ENCODE data around the gene ATPAF2.
"Not testable (repeated sequence)": the region's sequence is repeated elsewhere in the genome, so short reads cannot be mapped to it uniquely, and the experiment has no call there.

ATPAF2 gene

DNA sequence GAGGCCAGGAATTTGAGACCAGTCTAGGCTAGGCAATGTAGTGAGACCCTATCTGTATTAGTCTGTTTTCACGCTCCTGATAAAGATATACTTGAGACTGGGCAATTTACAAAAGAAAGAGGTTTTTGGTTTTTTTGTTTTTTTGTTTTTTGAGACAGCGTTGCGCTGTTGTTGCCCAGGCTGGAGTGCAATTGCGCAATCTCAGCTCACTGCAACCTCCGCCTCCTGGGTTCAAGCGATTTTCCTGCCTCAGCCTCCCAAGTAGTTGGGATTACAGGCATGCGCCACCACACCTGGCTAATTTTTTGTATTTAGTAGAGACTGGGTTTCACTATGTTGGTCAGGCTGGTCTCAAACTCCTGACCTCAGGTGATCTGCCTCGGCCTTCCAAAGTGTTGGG, 43.1 kb downstream of the ATPAF2 start:
- H3K27ac ChIP-seq (ENCODE audit: low read depth, low read length); H3K4me1 ChIP-seq (ENCODE audit: control insufficient read depth, insufficient read depth, low read length); H3K36me3 ChIP-seq (ENCODE audit: control insufficient read depth, insufficient read depth, low read length); H3K9me3 ChIP-seq (ENCODE audit: control insufficient read depth, insufficient read depth, low read depth, low read length); H3K4me3 ChIP-seq (ENCODE audit: low read depth, low read length); H3K27me3 ChIP-seq (ENCODE audit: control insufficient read depth, insufficient read depth, low read length); H3K9ac ChIP-seq (ENCODE audit: low read length): not testable (repeated sequence)

GRCh38 chr17:17994271-17995069, 44.5 kb downstream of the ATPAF2 start:
- H3K27me3 ChIP-seq (ENCODE audit: control insufficient read depth, insufficient read depth, low read length): no peaks in the 10 kb centered on the region
- H3K4me3 ChIP-seq (ENCODE audit: low read depth, low read length): no peak overlapping the region
- peaks cover 4% of the 10 kb centered on the region; the same call in 1 of the 2 replicates for H3K4me1 ChIP-seq (ENCODE audit: control insufficient read depth, insufficient read depth, low read length)
- H3K9me3 ChIP-seq (ENCODE audit: control insufficient read depth, insufficient read depth, low read depth, low read length): no peaks in the 10 kb centered on the region
- no peak overlapping the region for H3K27ac ChIP-seq (ENCODE audit: low read depth, low read length)
- H3K9ac ChIP-seq (ENCODE audit: low read length): no peak overlapping the region
- H3K36me3 ChIP-seq (ENCODE audit: control insufficient read depth, insufficient read depth, low read length): no peaks in the 10 kb centered on the region

GRCh38 chr17:17993852-17994251, 45.1 kb downstream of the ATPAF2 start:
- H3K9ac ChIP-seq (ENCODE audit: low read length): no peak overlapping the region
- H3K4me1 ChIP-seq (ENCODE audit: control insufficient read depth, insufficient read depth, low read length): peaks cover 4% of the 10 kb centered on the region; the same call in 1 of the 2 replicates
- H3K27ac ChIP-seq (ENCODE audit: low read depth, low read length): no peak overlapping the region
- H3K4me3 ChIP-seq (ENCODE audit: low read depth, low read length): no peak overlapping the region
- no peaks in the 10 kb centered on the region for H3K27me3 ChIP-seq (ENCODE audit: control insufficient read depth, insufficient read depth, low read length)
- no peaks in the 10 kb centered on the region for H3K9me3 ChIP-seq (ENCODE audit: control insufficient read depth, insufficient read depth, low read depth, low read length)
- H3K36me3 ChIP-seq (ENCODE audit: control insufficient read depth, insufficient read depth, low read length): no peaks in the 10 kb centered on the region

DNA sequence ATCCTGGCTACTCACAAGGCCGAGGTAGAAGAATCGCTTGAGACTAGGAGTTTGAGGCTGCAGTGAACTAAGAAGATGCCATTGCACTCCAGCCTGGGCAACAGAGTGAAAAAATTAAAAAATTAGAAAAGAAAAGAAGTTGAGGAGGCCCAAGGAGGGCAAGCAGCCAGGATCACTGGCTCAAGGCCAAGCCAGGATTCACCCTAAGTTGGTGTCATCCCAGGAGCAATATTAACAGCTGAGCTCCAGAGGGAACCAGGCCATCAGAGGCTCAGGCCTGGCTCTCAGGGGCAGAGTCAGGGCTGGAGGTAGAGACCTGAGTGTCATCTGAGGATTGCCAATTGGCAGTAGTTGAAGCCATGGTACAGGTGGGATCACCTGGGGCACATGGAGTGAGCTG, 45.6 kb downstream of the ATPAF2 start:
- Histone ChIP-seq H3K36me3 (ENCODE audit: control insufficient read depth, insufficient read depth, low read length) (no peaks in the 10 kb centered on the region), H3K4me1 (ENCODE audit: control insufficient read depth, insufficient read depth, low read length) (peaks cover 4% of the 10 kb centered on the region; the same call in 1 of the 2 replicates), H3K9ac (ENCODE audit: low read length) (no peak overlapping the region), H3K9me3 (ENCODE audit: control insufficient read depth, insufficient read depth, low read depth, low read length) (no peaks in the 10 kb centered on the region), H3K4me3 (ENCODE audit: low read depth, low read length) (no peak overlapping the region), H3K27me3 (ENCODE audit: control insufficient read depth, insufficient read depth, low read length) (no peaks in the 10 kb centered on the region), H3K27ac (ENCODE audit: low read depth, low read length) (no peak overlapping the region)

DNA sequence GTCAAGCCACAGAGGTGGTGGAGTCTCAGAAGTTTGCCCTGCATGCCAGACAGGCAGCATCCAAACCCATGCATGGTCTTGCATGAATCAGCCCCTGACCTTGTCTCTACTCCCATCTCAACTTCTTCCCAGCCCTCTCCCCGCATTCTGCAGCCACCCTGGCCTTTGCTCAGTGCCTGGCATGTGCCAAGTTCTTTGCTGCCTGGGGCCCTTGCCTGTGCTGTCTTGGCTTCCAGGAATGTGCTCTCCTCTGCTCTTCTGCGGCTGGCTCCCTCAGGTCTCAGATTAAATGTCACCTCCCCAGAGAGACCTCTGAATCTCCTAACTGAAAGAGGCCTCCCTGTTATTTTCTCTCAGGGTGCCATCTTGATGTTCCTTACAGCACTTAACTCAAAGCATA, 48.7 kb downstream of the ATPAF2 start:
- Histone ChIP-seq H3K27ac (ENCODE audit: low read depth, low read length) (no peak overlapping the region), H3K9ac (ENCODE audit: low read length) (no peak overlapping the region), H3K9me3 (ENCODE audit: control insufficient read depth, insufficient read depth, low read depth, low read length) (no peaks in the 10 kb centered on the region), H3K27me3 (ENCODE audit: control insufficient read depth, insufficient read depth, low read length) (no peaks in the 10 kb centered on the region), H3K4me3 (ENCODE audit: low read depth, low read length) (no peak overlapping the region), H3K4me1 (ENCODE audit: control insufficient read depth, insufficient read depth, low read length) (peaks cover 4% of the 10 kb centered on the region; the same call in 1 of the 2 replicates), H3K36me3 (ENCODE audit: control insufficient read depth, insufficient read depth, low read length) (no peaks in the 10 kb centered on the region)

DNA sequence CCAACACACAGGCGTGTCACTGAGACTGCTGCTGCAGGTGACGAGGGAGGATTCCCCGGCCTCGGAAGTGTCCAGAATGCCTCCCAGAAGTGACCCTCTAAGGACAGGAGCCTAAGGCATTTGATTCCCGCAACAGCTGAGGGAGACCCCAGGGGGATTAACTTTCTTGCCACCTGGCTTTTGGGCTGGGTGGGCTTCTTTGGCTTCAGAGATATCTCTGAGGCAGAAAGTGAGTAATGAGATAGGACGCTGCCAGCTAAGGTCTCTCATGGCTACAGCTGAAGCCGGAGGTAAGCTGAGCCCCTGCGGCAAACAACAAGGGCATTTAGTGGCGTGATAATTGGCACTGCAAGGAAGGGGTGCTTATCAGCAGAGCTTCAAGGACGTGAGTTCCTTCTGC, 49.4 kb downstream of the ATPAF2 start:
- H3K27ac ChIP-seq (ENCODE audit: low read depth, low read length): no peak overlapping the region
- no peak overlapping the region for H3K9ac ChIP-seq (ENCODE audit: low read length)
- no peaks in the 10 kb centered on the region for H3K27me3 ChIP-seq (ENCODE audit: control insufficient read depth, insufficient read depth, low read length)
- no peak overlapping the region for H3K4me3 ChIP-seq (ENCODE audit: low read depth, low read length)
- H3K36me3 ChIP-seq (ENCODE audit: control insufficient read depth, insufficient read depth, low read length): no peaks in the 10 kb centered on the region
- H3K4me1 ChIP-seq (ENCODE audit: control insufficient read depth, insufficient read depth, low read length): peaks cover 3% of the 10 kb centered on the region; the same call in 1 of the 2 replicates
- no peaks in the 10 kb centered on the region for H3K9me3 ChIP-seq (ENCODE audit: control insufficient read depth, insufficient read depth, low read depth, low read length)

GRCh38 chr17:17989081-17989480, 49.9 kb downstream of the ATPAF2 start:
- H3K9ac ChIP-seq (ENCODE audit: low read length): no peak overlapping the region
- no peak overlapping the region for H3K27ac ChIP-seq (ENCODE audit: low read depth, low read length)
- no peaks in the 10 kb centered on the region for H3K36me3 ChIP-seq (ENCODE audit: control insufficient read depth, insufficient read depth, low read length)
- no peaks in the 10 kb centered on the region; the same call in 1 of the 2 replicates for H3K4me1 ChIP-seq (ENCODE audit: control insufficient read depth, insufficient read depth, low read length)
- no peaks in the 10 kb centered on the region for H3K27me3 ChIP-seq (ENCODE audit: control insufficient read depth, insufficient read depth, low read length)
- no peak overlapping the region for H3K4me3 ChIP-seq (ENCODE audit: low read depth, low read length)
- H3K9me3 ChIP-seq (ENCODE audit: control insufficient read depth, insufficient read depth, low read depth, low read length): no peaks in the 10 kb centered on the region

- H3K36me3 ChIP-seq (ENCODE audit: control insufficient read depth, insufficient read depth, low read length): no peaks in the 10 kb centered on the region
- no peak overlapping the region for H3K27ac ChIP-seq (ENCODE audit: low read depth, low read length)
- H3K9me3 ChIP-seq (ENCODE audit: control insufficient read depth, insufficient read depth, low read depth, low read length): no peaks in the 10 kb centered on the region
- H3K4me3 ChIP-seq (ENCODE audit: low read depth, low read length): no peak overlapping the region
- no peak overlapping the region for H3K9ac ChIP-seq (ENCODE audit: low read length)
- H3K27me3 ChIP-seq (ENCODE audit: control insufficient read depth, insufficient read depth, low read length): no peaks in the 10 kb centered on the region
- H3K4me1 ChIP-seq (ENCODE audit: control insufficient read depth, insufficient read depth, low read length): no peaks in the 10 kb centered on the region; the same call in 1 of the 2 replicates
These were observed 50.5 kb downstream of the ATPAF2 start for GRCh38 chr17:17988427-17988945.

DNA sequence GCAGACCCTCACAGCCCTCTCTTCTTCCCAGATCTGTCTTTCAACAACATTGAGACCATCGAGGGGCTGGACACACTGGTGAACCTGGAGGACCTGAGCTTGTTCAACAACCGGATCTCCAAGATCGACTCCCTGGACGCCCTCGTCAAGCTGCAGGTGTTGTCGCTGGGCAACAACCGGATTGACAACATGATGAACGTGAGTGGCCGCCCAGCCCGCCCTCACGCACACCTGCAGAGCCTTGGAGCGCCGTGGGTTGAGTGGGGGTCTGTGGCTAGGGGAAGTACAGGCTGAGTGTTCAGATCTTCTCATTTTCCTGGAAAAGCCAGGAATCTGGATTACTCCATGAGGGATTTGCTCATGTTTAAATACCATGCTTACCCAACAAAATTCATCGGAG, 51.1 kb downstream of the ATPAF2 start:
- H3K9ac ChIP-seq (ENCODE audit: low read length): no peak overlapping the region
- no peak overlapping the region for H3K27ac ChIP-seq (ENCODE audit: low read depth, low read length)
- no peaks in the 10 kb centered on the region for H3K36me3 ChIP-seq (ENCODE audit: control insufficient read depth, insufficient read depth, low read length)
- H3K4me3 ChIP-seq (ENCODE audit: low read depth, low read length): no peak overlapping the region
- H3K9me3 ChIP-seq (ENCODE audit: control insufficient read depth, insufficient read depth, low read depth, low read length): no peaks in the 10 kb centered on the region
- no peaks in the 10 kb centered on the region; the same call in 1 of the 2 replicates for H3K4me1 ChIP-seq (ENCODE audit: control insufficient read depth, insufficient read depth, low read length)
- H3K27me3 ChIP-seq (ENCODE audit: control insufficient read depth, insufficient read depth, low read length): no peaks in the 10 kb centered on the region

GRCh38 chr17:17987187-17987896, 51.6 kb downstream of the ATPAF2 start:
- Histone ChIP-seq H3K9ac (ENCODE audit: low read length) (no peak overlapping the region), H3K9me3 (ENCODE audit: control insufficient read depth, insufficient read depth, low read depth, low read length) (no peaks in the 10 kb centered on the region), H3K36me3 (ENCODE audit: control insufficient read depth, insufficient read depth, low read length) (no peaks in the 10 kb centered on the region), H3K4me1 (ENCODE audit: control insufficient read depth, insufficient read depth, low read length) (no peaks in the 10 kb centered on the region; the same call in 1 of the 2 replicates), H3K4me3 (ENCODE audit: low read depth, low read length) (no peak overlapping the region), H3K27ac (ENCODE audit: low read depth, low read length) (no peak overlapping the region), H3K27me3 (ENCODE audit: control insufficient read depth, insufficient read depth, low read length) (no peaks in the 10 kb centered on the region)

DNA sequence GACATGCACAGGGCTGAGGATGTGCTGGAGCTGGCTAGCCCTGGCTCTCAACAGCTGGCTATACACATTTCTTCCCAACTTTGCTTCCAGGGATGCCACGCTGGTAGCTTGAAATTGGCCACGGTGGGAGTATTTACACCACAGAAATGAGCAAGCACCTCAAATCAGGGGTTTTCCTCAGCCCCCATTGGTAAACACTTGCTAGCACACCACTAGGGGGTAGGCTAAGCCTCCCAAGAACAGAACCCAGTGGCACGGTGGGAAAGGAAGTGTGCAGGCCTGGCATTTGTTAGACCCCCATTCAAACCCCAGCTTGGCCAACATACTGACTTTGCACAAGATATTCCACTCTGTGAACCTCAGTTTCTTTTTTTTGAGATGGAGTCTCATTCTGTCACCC, 53.4 kb downstream of the ATPAF2 start:
- Histone ChIP-seq H3K9ac (ENCODE audit: low read length) (no peak overlapping the region), H3K4me3 (ENCODE audit: low read depth, low read length) (no peak overlapping the region), H3K27ac (ENCODE audit: low read depth, low read length) (no peak overlapping the region), H3K9me3 (ENCODE audit: control insufficient read depth, insufficient read depth, low read depth, low read length) (no peaks in the 10 kb centered on the region), H3K27me3 (ENCODE audit: control insufficient read depth, insufficient read depth, low read length) (no peaks in the 10 kb centered on the region), H3K4me1 (ENCODE audit: control insufficient read depth, insufficient read depth, low read length) (no peaks in the 10 kb centered on the region; the same call in 1 of the 2 replicates), H3K36me3 (ENCODE audit: control insufficient read depth, insufficient read depth, low read length) (no peaks in the 10 kb centered on the region)
